Fibroblast of upper back skin (primary cell): ENCODE measurements around the gene DAAM1.

ENCODE experiments used
- DNase-seq: peaks from one replicate; pipeline ENCODE4 v3.0.0-alpha.2; 2013

The DAAM1 gene

DNA sequence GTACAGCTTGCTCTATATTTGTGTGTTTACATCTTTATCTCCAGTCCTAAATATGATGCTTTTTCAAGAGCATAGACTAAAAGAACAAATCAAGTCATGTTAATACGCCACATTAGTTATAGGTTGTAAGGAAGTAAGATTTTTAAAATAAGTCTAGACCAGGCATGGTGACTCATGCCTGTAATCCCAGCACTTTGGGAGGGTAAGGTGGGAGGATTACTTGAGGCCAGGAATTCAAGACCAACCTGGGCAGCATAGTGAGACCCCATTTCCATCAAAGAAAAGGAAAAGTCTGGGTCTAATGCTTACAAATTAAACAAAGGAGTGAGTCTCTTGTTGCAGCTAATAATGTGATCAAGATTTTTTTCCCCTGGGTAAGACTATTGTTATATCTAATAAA lies 157.9 kb downstream of the DAAM1 start:
- DNase-seq = no peak

DNA sequence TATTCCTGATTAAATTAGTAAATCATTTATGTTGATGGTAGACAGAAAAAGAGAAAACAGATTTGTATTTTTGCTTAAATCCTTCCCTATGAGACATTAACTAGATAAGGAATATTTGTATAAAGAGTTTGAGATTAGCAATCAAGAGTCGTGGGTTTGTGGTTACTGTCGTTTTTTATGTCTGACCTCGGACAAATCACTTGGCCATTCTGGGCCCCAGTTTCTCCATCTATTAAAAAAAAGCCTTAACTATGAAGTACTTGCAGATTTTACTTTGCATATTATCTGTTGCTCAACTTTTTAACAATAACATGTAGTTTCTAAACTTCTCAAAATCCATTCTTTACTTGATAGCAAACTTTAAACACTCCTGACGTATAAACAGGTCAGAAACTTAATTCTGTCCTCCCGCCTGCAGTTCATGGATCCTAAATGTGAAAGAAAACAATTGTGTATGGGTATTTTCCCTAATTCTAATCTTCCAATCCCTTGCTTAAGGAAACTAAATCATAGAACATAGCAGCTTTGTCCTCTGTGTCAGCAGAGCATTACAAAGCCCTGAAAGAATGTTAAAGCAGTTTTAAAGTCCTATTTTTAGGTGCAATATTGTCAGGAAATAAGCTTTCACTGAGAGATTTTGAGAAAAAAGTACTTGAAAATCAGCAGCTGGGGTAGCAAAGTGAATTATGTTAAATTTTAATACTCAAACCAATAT lies 158.5 kb downstream of the DAAM1 start:
- no peak for DNase-seq

DNA sequence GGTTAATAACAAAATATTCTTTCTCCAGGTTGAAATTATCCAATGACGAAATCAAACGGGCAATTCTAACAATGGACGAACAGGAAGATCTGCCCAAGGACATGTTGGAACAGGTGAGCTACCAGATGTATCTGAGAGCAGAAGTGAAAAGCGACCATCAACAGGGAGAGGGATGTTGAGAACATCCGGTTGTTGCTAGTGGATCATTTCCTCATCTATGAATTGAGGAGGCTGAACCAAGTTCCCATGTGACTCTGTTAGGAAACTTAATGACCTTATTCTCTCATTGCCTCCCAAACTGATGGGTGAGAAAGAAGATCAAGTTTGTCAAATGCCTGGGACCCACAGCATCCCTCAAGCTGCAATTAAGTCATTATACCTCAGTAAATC lies 159.0 kb downstream of the DAAM1 start:
- no peak for DNase-seq

DNA sequence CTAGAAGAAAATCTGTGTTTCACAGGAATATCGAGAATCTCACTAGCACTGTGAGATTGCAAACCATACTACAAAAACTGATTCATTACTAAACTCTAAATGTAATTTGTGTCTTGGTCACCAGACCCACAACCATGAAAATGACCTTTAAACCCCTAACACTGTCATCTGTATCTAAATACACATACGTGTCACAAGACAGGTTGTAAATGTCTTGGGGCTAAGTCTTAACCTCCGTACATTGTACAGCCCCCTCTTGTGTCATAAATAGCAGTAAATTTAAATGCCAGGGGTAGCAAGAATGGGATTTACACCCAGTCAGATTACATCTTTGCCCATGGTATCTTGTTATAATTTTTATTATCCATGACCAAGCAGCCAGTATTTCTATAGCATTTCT lies 159.4 kb downstream of the DAAM1 start:
- no peak for DNase-seq

DNA sequence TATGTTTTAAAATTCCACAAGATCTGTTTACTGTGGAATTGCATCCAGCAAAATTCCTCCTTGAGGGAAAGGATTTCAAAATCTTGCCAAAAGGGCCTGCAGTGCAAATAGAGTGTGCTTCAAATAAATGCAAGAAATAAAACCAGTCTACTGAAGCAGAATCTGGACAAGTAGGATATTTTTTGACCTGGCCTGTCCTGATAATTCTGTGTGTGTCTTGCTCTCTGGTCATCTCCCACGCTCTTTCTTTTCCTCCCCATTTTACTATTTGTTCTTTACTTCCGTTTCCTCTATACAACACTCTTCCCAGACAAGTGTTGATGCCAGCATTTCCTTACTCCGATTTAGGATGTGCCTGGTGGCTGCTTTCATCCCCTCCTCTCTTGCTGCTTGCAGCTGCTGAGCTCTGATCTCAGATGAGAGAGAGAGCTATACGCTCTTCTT lies 160.8 kb downstream of the DAAM1 start:
- no peak for DNase-seq

DNA sequence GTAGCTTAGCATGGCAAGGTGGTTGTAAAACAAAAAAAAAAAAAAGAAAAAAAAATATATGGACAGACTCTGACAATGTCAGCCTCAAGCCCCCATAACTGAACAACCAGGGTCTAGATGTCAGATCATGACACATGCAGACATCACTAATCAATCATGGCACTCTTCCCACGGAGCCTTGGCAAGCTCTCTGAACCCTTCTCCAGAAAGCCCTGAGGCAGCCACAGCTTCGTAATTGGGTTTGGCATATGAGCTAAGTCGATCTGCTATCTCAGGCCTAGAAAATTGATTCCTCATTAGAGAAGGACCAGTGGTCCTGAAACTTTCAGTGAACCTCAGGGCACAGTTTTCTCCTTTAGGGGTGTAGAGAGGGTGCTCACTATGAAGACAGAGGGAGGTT lies 164.5 kb downstream of the DAAM1 start:
- no peak for DNase-seq

DNA sequence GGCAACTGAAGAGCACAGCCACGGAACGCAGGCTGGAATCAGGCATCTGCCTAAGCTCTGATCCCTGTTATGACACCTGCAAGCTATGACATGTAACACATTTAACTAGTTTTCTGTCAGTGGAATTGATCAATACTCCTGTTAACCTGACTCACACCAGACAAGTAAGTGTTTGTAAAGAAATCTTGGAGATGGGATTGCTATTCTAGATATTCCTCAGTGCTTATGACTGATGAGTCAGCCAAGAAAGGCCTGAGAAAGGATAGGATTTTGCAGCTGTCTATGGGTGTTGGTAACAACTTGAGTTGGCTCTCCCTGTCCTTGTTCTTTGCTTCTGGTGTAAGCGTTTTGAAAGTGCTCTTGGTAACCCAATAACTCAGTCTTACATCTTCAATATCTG lies 166.2 kb downstream of the DAAM1 start:
- DNase-seq = peak; percentile 61

DNA sequence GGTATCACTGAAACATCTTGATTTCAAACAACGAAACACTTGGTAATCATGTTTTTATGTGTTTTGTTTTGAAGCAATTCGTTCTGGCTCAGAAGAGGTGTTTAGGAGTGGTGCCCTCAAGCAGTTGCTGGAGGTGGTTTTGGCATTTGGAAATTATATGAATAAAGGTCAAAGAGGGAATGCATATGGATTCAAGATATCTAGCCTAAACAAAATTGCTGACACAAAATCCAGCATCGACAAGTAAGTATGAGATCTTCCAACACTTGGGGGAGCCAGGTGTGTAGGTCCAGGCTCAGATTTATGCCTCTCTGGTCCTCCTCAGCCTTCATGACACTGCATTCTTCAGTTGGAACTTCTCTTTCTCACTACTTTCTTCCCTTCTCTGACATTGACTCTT lies 166.6 kb downstream of the DAAM1 start:
- DNase-seq = no peak

DNA sequence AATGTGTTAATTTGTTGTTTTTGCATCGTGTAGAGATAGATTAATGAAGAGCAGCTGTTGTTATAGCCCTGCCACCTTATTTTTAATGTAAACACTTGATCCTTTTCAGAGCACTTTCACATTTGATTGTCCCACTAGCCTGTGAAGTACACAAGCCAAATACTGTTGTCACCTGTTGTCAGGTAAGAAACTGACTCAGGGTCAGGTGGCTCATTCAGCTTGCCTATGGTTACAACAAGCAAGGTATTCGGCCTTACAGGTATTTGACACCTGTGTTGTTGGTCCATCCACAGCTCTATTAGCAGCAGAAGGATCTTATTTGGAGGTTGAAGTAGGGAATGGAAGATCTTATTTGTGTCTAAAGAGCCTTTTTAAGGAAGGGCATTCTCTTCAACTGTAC lies 167.8 kb downstream of the DAAM1 start:
- DNase-seq = no peak

DNA sequence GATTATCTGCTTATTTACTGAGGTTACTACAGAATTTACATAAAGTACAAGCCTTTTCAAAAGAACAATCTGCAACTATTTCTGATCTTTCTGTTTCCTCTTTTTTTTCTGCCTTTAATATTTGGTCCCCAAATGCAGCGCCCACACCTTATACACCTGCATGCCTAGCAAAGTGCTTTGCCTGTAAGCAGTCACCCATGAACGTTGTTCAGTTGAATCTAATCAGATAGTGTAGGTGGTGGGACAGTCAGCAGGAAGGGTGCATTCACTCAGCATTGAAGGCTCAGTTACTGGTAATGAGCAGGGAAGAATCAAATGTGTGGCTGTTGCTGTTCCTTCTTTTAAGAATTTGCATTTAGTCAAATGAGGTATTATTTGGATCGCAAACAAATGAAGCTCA lies 168.3 kb downstream of the DAAM1 start:
- no peak for DNase-seq

DNA sequence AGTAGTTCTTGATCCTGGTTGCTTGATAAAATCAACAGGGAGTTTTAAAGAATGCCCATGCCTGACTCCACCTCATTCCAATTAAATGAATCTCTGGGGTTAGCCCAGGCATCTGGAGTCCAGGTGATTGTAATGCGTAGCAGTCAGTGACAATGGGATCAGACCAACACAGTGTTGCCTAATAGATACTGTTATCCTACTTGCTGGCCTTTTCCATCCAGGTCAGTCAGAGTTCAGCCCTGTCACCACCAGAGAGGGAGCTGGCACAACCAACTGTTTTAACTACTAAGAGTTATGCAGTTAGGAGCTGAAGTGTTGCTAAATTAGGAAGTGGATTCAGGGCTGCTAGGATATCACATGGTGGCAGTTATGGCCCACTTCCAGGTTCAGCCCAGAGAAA lies 169.6 kb downstream of the DAAM1 start:
- peak; percentile 85 for DNase-seq

DNA sequence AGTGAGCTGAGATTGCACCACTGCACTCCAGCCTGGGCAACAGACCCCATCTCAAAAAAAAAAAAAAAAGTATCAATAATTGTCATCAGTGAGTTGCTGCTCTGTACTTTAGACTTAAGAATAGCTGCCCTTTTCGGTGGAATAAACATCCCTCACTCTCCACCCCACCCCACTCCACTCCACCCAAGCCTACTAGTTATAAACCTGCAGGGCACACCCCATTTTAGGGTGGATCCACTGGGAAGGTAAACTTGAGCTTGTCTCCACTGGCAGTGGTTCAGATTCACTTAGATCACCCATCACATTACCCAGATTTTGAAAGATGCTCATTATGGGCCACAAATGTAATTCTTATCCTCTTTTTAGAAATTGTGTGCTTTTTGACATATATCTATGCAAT lies 170.3 kb downstream of the DAAM1 start:
- no peak for DNase-seq

DNA sequence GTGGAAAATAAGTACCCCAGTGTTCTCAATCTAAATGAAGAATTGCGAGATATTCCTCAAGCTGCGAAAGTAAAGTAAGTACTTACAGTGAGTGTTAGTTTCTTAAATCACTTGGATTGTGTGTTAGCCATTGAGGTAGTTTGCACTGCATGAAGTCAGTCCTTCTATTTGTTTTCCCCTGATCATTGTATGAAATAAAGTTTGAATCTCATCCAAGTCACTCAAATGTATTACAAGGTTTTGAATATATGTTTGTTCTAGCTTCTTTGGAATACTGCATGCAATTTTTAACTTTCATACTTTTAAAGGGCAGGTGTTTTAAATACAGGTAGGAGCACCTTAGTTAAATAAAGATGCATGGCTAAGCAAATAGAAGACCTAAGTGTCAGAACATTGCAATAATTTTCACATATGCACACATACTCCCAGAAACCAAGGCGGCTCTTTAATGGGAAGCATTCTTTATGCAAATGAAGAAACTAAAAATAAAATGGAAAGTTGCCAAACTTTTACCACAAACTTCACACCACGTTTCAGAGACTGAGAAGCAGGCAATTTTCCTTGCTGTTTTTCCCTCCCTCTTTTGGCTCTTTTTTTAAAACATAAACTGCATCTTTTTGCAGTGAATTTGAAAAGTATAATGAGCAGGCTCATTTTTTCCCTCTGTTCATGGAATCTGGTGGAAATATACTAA lies 171.1 kb downstream of the DAAM1 start:
- peak; percentile 27 for DNase-seq

DNA sequence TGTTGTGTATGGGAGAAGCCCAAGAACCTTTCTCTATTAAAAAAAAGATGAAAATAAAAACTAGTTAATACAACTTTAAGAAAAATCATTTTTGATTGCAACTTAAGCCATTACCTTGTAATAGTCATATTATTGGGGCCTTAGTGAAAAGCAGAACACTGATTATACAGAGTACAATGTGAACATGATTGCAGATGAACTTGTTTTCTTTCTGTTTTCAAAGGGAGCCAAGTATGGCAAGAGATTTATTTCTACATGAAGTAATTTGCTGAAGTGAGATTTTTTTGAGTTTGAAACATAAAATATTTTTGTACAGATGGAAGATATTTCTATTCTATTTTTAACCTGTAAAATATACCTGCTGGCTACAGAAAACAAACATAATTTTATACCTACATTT lies 171.8 kb downstream of the DAAM1 start:
- no peak for DNase-seq

DNA sequence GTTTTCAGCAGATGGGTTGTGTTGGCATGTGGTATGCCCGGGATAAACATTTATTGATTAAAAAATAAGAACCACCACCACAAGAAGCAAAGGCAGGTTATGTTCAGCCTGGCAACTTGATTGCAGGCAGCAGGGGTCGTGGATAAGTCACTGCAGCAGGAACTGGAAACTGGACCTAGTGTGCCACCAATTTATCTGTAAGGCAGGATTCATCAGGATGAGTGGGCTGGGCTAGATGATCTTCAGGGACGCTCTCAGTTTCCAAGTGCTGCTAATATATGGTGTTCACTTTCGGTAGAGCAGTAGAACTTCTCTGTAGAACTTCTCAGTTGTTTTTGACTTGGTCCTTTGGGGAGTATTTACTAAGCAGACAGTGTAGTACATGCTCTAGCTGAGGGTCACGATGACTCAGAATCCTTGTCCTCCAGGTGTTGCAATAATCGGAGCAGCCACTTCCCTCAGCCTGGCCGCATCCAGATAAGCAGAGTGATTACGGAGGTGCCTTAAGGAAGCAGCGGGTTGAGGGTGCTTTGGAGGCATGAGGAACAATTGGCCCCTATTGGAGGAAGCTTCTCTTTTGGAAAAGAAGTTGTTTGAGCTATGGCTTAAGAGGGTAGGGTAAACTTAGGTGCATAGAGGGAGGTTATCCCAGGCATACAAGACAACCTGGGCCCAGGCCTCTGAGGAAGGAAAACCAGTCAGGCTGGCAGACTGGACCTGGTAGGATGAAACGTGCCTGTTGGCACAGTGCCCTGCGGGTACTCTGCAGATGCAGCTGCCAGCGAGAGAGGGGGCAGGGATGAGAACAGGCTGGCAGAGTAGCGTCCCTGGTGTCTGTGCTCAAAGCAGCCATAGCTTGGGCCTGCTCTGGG lies 172.7 kb downstream of the DAAM1 start:
- DNase-seq = peak; percentile 58

DNA sequence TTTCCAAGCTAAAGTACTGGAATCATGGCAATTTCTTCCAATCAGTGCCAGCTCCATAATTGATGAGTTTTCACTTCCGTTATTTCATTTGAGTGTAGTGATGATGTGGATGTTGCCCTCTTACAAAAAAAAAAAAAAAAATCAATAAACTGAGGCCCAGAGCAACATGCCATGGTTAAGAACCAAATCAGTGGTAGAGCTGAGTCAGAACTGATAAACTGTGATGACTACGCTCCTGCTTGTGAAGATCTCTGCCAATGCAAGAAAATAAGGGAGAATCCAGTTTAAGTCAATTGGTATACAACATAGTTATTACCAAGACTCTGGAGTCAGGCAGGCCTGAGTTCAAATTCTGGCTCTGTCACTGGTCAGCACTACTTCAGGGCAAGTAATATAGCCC lies 174.0 kb downstream of the DAAM1 start:
- DNase-seq = no peak

DNA sequence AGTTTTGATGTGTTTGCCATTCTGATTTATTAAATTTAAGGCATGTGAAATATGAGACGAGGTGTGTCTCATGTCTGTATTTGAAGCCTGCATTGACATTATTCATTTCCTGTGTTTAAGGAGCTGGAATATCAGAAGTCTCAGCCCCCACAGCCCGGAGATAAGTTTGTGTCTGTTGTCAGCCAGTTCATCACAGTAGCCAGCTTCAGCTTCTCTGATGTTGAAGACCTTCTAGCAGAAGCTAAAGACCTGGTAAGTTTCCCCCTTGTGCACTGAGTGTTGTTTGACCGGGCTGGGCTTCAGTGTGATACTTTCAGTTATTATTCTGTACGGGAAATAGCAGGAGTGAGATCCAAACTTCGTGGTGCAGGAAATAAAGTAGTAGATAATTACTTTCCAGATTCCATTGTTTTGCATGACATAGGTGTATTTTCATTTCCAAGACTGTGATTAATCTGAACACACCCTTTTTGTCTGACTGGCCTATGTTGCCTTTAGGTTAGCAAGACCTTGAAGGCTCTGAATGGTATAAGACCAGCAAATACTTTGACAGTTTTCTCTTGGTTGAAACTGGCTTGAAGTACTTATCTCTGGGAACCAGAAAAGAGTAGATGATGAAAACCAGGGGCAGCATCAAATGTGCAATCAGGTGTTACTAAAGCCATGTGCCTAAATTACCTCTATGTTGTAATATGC lies 175.2 kb downstream of the DAAM1 start:
- peak; percentile 48 for DNase-seq

DNA sequence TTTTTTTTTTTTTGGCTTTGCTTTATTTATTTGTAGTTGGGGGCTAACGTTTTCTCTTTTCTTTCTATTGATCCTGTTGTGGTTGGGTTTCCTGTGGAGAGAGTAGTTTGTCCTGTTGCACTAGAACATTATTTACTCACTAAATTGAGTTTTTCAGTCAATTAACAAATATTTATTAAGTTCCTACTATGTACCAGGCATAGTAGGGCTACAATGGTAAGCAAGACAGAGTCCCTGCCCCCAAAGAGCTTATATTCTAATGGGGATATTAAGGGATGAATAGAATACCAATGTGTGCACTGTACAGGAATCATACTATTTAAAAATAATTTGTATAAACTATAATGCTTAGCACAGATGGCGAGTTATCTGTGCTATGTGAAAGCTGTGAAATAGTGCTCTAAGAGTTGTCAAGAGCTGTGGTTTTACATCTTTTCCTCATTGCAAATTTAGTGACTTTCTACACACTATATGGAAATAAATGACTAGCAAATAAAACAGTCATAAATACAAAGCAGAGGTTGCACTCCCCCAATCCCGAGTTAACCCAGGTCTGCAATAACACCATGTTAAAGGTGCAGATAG lies 181.8 kb downstream of the DAAM1 start:
- DNase-seq = no peak

DNA sequence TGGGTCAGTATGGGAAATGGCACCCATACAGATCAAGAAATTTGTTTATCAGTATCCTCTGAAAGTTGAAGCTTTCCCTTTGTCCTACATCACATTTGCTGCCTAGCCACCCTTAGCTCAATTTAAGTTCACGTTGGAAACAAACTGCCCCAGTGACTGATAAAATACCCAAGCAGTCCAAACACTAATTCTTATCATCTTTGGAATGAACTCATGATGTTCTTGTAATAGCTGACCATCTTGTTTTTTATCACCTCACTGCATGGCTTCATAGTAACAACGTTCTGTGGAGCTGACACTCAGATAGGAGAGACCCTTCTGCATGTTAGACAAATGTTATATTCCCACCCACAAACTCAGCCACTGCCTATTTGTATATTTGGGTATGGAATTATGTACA lies 183.3 kb downstream of the DAAM1 start:
- DNase-seq = no peak

DNA sequence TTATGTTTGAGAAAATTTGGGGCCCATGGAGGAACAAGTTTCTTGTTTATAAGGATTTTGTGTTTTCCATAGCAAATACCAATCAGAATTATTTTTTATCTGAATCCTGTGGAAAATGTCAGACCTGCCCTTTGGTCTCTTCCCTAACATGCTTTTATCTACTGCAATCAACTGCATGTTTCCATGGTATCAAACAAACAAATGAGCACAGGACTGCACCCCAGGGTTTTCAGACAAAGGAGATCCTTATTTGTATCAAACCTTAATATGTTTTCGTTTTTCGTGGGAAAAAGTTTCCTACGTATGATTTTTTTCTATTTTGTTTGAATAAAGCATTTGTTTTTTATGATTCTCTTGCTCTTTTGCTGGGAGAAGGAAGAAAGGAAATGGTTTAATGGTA lies 185.6 kb downstream of the DAAM1 start:
- DNase-seq = no peak

DNA sequence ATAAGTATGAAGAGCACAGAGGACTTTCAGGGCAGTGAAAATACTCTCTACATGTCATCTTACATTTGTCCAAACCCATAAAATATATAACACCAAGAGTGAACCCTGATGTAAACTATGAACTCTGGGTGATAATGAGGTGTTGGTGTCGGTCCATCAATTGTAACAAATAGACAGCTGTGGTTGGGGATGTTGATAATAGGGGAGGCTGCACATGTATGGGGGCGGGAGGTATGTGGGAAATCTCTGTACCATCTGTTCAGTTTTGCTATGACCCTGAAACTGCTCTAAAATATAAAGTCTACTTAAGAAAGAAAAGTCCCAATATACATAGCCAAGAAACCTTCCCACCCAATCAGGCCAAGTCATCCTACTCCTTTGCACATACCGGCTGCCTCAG lies 188.2 kb downstream of the DAAM1 start:
- no peak for DNase-seq

DNA sequence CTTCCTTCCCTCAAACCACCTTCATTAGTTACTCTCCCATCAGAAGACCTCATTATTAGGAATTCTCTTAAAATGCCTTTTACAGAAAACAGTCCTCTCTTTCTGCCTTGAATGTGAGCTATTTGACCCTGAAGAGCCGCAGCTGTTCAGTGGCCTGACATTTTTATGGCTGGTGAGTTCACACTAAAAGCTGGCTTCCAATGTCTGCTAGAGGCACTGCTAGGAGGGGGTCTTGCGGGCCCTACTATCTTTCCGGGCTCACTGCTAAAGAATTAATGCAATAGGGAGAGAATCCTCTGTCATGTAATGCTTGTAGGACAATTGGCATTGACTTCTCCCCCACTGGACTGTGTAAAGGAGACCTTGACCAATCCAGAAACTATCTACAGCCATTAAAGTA lies 189.0 kb downstream of the DAAM1 start:
- DNase-seq = no peak
